ENCODE measurements around the gene ACE. TPM values are rescaled to one million over a fixed set of nuclear protein-coding genes. Genes with fewer than 3 reads are reported as not detected.

ACE gene
- total RNA-seq, 1 donor, result 1.7 TPM

GRCh38 chr17:63483655-63484575 is 7.1 kb downstream of the ACE start:
- no peak for DNase-seq (ENCODE audit: low read depth)
- TF ChIP-seq CTCF (IDR thresholded peaks at IDR 0.05; ENCODE audit: insufficient read depth, low read depth, low read length), result no peak
- H3K4me3 ChIP-seq (ENCODE audit: low read depth, low read length), result no peak overlapping the region

GRCh38 chr17:63486317-63487013 is 9.6 kb downstream of the ACE start:
- no peak for DNase-seq (ENCODE audit: low read depth)
- no peak for TF ChIP-seq CTCF (IDR thresholded peaks at IDR 0.05; ENCODE audit: insufficient read depth, low read depth, low read length)
- no peak overlapping the region for H3K4me3 ChIP-seq (ENCODE audit: low read depth, low read length)

- H3K4me3 ChIP-seq (ENCODE audit: low read depth, low read length), result no peak overlapping the region
- DNase-seq (ENCODE audit: low read depth), result no peak
- no peak for TF ChIP-seq CTCF (IDR thresholded peaks at IDR 0.05; ENCODE audit: insufficient read depth, low read depth, low read length)
These were observed 10.1 kb downstream of the ACE start for GRCh38 chr17:63487014-63487339.

- DNase-seq (ENCODE audit: low read depth), result no peak
- no peak overlapping the region for H3K4me3 ChIP-seq (ENCODE audit: low read depth, low read length)
- TF ChIP-seq CTCF (IDR thresholded peaks at IDR 0.05; ENCODE audit: insufficient read depth, low read depth, low read length), result no peak
These were observed 12.0 kb downstream of the ACE start for GRCh38 chr17:63488851-63489250.

- no peak for TF ChIP-seq CTCF (IDR thresholded peaks at IDR 0.05; ENCODE audit: insufficient read depth, low read depth, low read length)
- DNase-seq (ENCODE audit: low read depth), result no peak
- H3K4me3 ChIP-seq (ENCODE audit: low read depth, low read length), result no peak overlapping the region
These were observed 12.4 kb downstream of the ACE start for GRCh38 chr17:63489291-63489690.

GRCh38 chr17:63490329-63490728 is 13.5 kb downstream of the ACE start:
- H3K4me3 ChIP-seq (ENCODE audit: low read depth, low read length), result no peak overlapping the region
- TF ChIP-seq CTCF (IDR thresholded peaks at IDR 0.05; ENCODE audit: insufficient read depth, low read depth, low read length), result no peak
- no peak for DNase-seq (ENCODE audit: low read depth)
